Measurements from ENCODE around the gene BOLA2B. TPM values are rescaled to one million over a fixed set of nuclear protein-coding genes. Genes with fewer than 3 reads are reported as not detected.
"Not testable (repeated sequence)": the region's sequence is repeated elsewhere in the genome, so short reads cannot be mapped to it uniquely, and the experiment has no call there.

Gene BOLA2B
- total RNA-seq, 4 donors from 2014 or later: 39.6 to 1,391 (median 605) TPM

GRCh38 chr16:30179931-30180330 lies 13.5 kb downstream of the BOLA2B start:
- Histone ChIP-seq H3K27me3 (no peaks in the 10 kb centered on the region), H3K4me1 (peaks cover 3 to 23% (median 14%) of the 10 kb centered on the region in 4 donors), H3K9me3 (no peaks in the 10 kb centered on the region), H3K4me3 (no peak overlapping the region), H3K36me3 (no peaks in the 10 kb centered on the region), H3K27ac (no peak overlapping the region)
- in situ Hi-C loops (cut with MboI; ENCODE audit: low pct_ligation_motif_present in 1 of 4, low pct_unique_long_range_greater_than_20kb in 1 of 4, low sequenced_read_pairs in 3 of 4) (no loop called here), intact Hi-C loops (cut with DNase I; ENCODE audit: low total_unique reads) (loop anchor here (10.0 kb wide), 1 partner anchor 65 kb away; the partner anchor contains the start of gene GDPD3)
- no peak for DNase-seq
- no peak for TF ChIP-seq EP300 (IDR thresholded peaks at IDR 0.05; ENCODE audit: low read depth)
- no peak for TF ChIP-seq POLR2A (IDR thresholded peaks at IDR 0.05)
- 89 to 97% methylated on average over 3 to 9 of the region's 9 CpGs for WGBS, 2 donors (ENCODE audit: low coverage in 1 of 2)

DNA sequence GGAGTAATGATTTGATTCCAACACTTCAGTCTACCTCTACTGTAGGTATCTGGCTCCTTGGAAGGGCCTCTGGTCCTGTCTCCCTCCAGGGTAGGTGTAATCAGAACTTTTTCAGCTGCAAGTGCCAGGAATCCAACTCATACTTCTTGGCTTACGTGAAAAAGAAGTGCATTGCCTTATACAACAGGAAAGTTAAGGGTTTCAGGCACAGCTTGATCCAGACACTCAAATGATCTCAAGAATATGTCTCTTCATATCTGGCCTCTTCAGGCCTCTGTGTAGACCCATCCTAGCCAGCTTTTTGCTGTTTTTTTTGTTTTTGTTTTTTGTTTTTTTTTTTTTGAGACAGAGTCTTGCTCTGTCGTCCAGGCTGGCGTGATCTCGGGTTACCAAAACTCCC lies 14.3 kb downstream of the BOLA2B start:
- intact Hi-C loops (cut with DNase I; ENCODE audit: low total_unique reads): no loop called here
- H3K27ac ChIP-seq: no peak overlapping the region
- H3K9me3 ChIP-seq: no peaks in the 10 kb centered on the region
- TF ChIP-seq POLR2A (IDR thresholded peaks at IDR 0.05) (no peak), POLR2AphosphoS5 (IDR thresholded peaks at IDR 0.05) (no peak), CTCF (IDR thresholded peaks at IDR 0.05) (no peak), EP300 (IDR thresholded peaks at IDR 0.05; ENCODE audit: low read depth) (no peak)
- in situ Hi-C loops (cut with MboI; ENCODE audit: low pct_ligation_motif_present in 1 of 4, low pct_unique_long_range_greater_than_20kb in 1 of 4, low sequenced_read_pairs in 3 of 4): no loop called here
- H3K36me3 ChIP-seq: no peaks in the 10 kb centered on the region
- peaks cover 3 to 19% (median 12%) of the 10 kb centered on the region in 4 donors for H3K4me1 ChIP-seq
- H3K27me3 ChIP-seq: no peaks in the 10 kb centered on the region
- no peak overlapping the region for H3K4me3 ChIP-seq
- WGBS, 2 donors (ENCODE audit: low coverage in 1 of 2): 88 to 96% methylated on average over 4 of the region's 4 CpGs
- DNase-seq: no peak

DNA sequence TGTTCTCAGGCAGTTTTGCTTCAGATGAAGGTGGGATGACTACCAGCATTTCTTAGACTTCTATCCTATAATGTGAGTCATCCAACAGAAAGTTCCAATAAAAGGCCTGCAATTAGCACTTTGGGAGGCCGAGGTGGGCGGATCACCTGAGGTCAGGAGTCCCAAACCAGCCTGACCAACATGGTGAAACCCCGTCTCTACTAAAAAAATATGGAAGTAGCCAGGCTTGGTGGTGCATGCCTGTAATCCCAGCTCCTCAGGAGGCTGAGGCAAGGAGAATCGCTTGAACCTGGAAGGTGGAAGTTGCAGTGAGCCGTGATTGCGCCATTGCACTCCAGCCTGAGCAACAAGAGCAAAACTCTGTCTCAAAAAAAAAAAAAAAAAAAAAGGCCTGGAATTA lies 16.6 kb downstream of the BOLA2B start:
- H3K4me1 ChIP-seq; H3K4me3 ChIP-seq; DNase-seq; H3K27ac ChIP-seq; H3K27me3 ChIP-seq; intact Hi-C loops (cut with DNase I; ENCODE audit: low total_unique reads); H3K36me3 ChIP-seq; in situ Hi-C loops (cut with MboI; ENCODE audit: low pct_ligation_motif_present in 1 of 4, low pct_unique_long_range_greater_than_20kb in 1 of 4, low sequenced_read_pairs in 3 of 4); H3K9me3 ChIP-seq: not testable (repeated sequence)
- WGBS, 2 donors (ENCODE audit: low coverage in 1 of 2): 77% methylated on average over 6 of the region's 6 CpGs; no CpG with 5 or more reads in 1 of the 2 donors

- intact Hi-C loops (cut with DNase I; ENCODE audit: low total_unique reads): no loop called here
- H3K9me3 ChIP-seq: no peaks in the 10 kb centered on the region
- in situ Hi-C loops (cut with MboI; ENCODE audit: low pct_ligation_motif_present in 1 of 4, low pct_unique_long_range_greater_than_20kb in 1 of 4, low sequenced_read_pairs in 3 of 4): loop anchor here in 1 of 4 donors (25.0 kb wide), 1 partner anchor 511 kb away; the partner anchor contains the start of gene SPN
- H3K27me3 ChIP-seq: no peaks in the 10 kb centered on the region
- H3K36me3 ChIP-seq: no peaks in the 10 kb centered on the region
- 85% methylated on average over 7 of the region's 7 CpGs for WGBS, 2 donors (ENCODE audit: low coverage in 1 of 2)
- H3K4me3 ChIP-seq: no peak overlapping the region
- DNase-seq: no peak
- H3K27ac ChIP-seq: no peak overlapping the region
- H3K4me1 ChIP-seq: no peaks in the 10 kb centered on the region
- TF ChIP-seq CTCF (IDR thresholded peaks at IDR 0.05) (no peak), POLR2A (IDR thresholded peaks at IDR 0.05) (no peak), EP300 (IDR thresholded peaks at IDR 0.05; ENCODE audit: low read depth) (no peak)
Measured at GRCh38 chr16:30173054-30173453, 20.4 kb downstream of the BOLA2B start.

DNA sequence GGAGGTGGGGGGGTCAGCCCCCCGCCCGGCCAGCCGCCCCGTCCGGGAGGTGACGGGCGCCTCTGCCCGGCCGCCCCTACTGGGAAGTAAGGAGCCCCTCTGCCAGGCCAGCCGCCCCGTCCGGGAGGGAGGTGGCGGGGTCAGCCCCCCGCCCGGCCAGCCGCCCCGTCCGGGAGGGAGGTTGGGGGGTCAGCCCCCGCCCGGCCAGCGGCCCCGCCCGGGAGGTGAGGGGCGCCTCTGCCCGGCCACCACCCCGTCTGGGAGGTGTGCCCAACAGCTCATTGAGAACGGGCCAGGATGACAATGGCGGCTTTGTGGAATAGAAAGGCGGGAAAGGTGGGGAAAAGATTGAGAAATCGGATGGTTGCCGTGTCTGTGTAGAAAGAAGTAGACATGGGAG lies 23.3 kb downstream of the BOLA2B start:
- intact Hi-C loops (cut with DNase I; ENCODE audit: low total_unique reads); H3K4me1 ChIP-seq; H3K9me3 ChIP-seq; H3K4me3 ChIP-seq; H3K36me3 ChIP-seq; H3K27ac ChIP-seq; H3K27me3 ChIP-seq; DNase-seq: not testable (repeated sequence)
- no CpG with 5 or more reads among the region's 31 CpGs for WGBS, 2 donors (ENCODE audit: low coverage in 1 of 2)
- in situ Hi-C loops (cut with MboI; ENCODE audit: low pct_ligation_motif_present in 1 of 4, low pct_unique_long_range_greater_than_20kb in 1 of 4, low sequenced_read_pairs in 3 of 4): loop anchor here in 1 of 4 donors (25.0 kb wide), 1 partner anchor 508 kb away; the partner anchor contains the start of gene SPN

DNA sequence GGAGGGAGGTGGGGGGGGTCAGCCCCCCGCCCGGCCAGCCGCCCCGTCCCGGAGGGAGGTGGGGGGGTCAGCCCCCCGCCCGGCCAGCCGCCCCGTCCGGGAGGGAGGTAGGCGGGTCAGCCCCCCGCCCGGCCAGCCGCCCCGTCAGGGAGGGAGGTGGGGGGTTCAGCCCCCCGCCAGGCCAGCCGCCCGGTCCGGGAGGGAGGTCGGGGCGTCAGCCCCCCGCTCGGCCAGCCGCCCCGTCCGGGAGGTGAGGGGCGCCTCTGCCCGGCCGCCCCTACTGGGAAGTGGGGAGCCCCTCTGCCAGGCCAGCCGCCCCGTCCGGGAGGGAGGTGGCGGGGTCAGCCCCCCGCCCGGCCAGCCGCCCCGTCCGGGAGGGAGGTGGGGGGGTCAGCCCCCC lies 24.1 kb downstream of the BOLA2B start:
- H3K27me3 ChIP-seq; H3K36me3 ChIP-seq; H3K9me3 ChIP-seq; H3K4me1 ChIP-seq; intact Hi-C loops (cut with DNase I; ENCODE audit: low total_unique reads); H3K27ac ChIP-seq; H3K4me3 ChIP-seq; DNase-seq: not testable (repeated sequence)
- in situ Hi-C loops (cut with MboI; ENCODE audit: low pct_ligation_motif_present in 1 of 4, low pct_unique_long_range_greater_than_20kb in 1 of 4, low sequenced_read_pairs in 3 of 4): loop anchor here in 1 of 4 donors (25.0 kb wide), 1 partner anchor 507 kb away; the partner anchor contains the start of gene SPN
- no CpG with 5 or more reads among the region's 38 CpGs for WGBS, 2 donors (ENCODE audit: low coverage in 1 of 2)

GRCh38 chr16:30168746-30169145 lies 24.7 kb downstream of the BOLA2B start:
- in situ Hi-C loops (cut with MboI; ENCODE audit: low pct_ligation_motif_present in 1 of 4, low pct_unique_long_range_greater_than_20kb in 1 of 4, low sequenced_read_pairs in 3 of 4): loop anchor here in 1 of 4 donors (25.0 kb wide), 1 partner anchor 506 kb away; the partner anchor contains the start of gene SPN
- H3K9me3 ChIP-seq; H3K36me3 ChIP-seq; H3K4me1 ChIP-seq; H3K4me3 ChIP-seq; H3K27ac ChIP-seq; DNase-seq; intact Hi-C loops (cut with DNase I; ENCODE audit: low total_unique reads); H3K27me3 ChIP-seq: not testable (repeated sequence)
- WGBS, 2 donors (ENCODE audit: low coverage in 1 of 2): no CpG with 5 or more reads among the region's 29 CpGs
